Left lobe of liver (tissue), 1 donor: ENCODE measurements around the gene MAP1LC3A. TPM values are rescaled to one million over a fixed set of nuclear protein-coding genes. Genes with fewer than 3 reads are reported as not detected.

Experiments
- total RNA-seq: library from RNA; stranded (reverse); gene quantifications from one replicate; pipeline ENCODE4 v1.2.1, GENCODE V29; 2021
- donor health status: DM: no; HTN: yes; CAD: no.

MAP1LC3A gene
- total RNA-seq, 1 donor from 2014 or later = 24.2 TPM

Other genes with a start within 250 kb of the MAP1LC3A start
- gene ITCH, start 195.4 kb upstream of the MAP1LC3A start, total RNA-seq = 45.6 TPM
- 34.6 TPM for gene DYNLRB1, start 42.3 kb upstream of the MAP1LC3A start, total RNA-seq
- gene PIGU, start 118.4 kb downstream of the MAP1LC3A start, total RNA-seq = 3.8 TPM
- gene TP53INP2, start 145.6 kb downstream of the MAP1LC3A start, total RNA-seq = 14.4 TPM